GM12874 (cell line): Measurements from ENCODE around the gene CYP26A1.

Experiments used
- TF ChIP-seq, protein P1 (sequence below): IDR thresholded peaks from 2 replicates; pipeline ENCODE4 v1.5.1; 2011; ENCODE audit warnings: low read depth, mild to moderate bottlenecking, control low read depth, low read length, moderate library complexity; ENCODE audit not compliant: insufficient read depth

Gene CYP26A1

DNA sequence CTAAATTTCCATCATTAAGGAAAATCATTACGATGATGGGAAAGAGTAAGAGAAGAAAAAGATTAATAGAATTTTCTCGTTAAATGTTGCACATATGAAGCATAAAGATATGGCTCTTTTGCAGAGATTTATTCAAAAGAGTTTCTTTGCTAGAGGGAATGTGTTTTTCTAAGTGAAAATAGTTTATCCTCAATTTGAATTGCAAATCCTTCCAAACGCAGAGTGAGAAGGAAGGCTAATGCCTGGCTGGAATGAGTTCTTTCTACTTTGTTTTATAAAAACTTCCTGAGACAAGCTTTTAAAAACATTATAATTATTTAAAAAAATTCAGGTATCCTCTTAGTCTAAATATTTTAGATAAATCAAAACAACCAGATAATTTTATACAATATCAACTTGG is 14.2 kb downstream of the CYP26A1 start:
- TF ChIP-seq, protein P1, sequence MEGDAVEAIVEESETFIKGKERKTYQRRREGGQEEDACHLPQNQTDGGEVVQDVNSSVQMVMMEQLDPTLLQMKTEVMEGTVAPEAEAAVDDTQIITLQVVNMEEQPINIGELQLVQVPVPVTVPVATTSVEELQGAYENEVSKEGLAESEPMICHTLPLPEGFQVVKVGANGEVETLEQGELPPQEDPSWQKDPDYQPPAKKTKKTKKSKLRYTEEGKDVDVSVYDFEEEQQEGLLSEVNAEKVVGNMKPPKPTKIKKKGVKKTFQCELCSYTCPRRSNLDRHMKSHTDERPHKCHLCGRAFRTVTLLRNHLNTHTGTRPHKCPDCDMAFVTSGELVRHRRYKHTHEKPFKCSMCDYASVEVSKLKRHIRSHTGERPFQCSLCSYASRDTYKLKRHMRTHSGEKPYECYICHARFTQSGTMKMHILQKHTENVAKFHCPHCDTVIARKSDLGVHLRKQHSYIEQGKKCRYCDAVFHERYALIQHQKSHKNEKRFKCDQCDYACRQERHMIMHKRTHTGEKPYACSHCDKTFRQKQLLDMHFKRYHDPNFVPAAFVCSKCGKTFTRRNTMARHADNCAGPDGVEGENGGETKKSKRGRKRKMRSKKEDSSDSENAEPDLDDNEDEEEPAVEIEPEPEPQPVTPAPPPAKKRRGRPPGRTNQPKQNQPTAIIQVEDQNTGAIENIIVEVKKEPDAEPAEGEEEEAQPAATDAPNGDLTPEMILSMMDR: no peak

DNA sequence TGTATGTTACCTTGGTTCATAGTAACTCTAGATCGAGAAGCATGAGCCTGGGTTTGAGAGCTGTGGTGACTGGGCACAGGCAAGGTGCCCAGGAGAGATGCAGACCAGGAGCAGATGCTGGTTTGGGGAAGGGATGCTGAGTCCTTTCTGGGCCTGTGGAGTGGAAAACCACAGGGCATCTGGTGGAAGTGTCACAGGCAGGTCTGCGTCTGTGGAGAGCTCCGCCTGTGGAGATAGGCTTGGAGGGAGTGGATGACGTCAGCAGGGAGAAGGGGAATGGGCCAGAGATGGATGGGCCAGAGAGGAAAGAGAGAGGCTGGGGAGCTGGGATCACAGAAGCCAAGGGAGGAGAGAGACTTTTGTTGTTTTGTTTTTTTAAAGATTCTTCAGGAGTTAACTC is 14.8 kb downstream of the CYP26A1 start:
- TF ChIP-seq, protein P1: no peak

DNA sequence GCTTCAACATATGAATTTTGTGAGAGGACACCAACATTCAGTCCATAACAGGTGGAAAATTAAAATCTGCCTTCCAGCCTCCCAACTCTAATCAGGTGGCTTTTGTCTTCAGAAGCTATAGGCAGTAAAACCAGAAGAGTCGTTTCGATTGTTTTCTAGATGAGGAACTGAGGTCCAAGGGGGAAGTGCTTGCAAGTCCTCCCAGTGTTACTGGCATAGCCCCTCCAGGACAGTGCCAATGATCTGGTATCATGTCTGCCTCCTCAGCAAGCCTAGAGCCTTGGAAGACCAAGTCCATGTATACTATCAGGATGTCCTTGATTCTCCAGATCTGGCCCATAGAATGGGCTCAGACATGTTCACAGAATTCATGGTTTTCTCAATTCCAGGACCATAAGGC is 16.9 kb downstream of the CYP26A1 start:
- TF ChIP-seq, protein P1: no peak

DNA sequence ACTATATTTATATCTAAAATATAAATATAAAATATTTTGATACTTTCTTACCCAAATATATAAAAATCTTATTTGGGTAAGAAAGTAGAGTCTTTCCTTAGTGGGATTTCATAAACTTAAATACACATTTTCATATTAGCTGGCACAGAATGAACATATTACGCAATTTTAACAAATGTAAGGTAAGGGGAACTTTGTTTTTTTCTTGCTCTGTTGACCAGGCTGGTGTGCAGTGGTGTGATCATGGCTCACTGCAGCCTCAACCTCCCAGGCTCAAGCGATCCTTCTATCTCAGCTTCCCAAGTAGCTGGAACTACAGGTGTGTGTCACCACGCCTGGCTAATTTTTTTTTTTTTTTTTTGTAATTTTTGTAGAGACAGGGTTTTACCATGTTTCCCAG is 18.3 kb downstream of the CYP26A1 start:
- TF ChIP-seq, protein P1: no peak

DNA sequence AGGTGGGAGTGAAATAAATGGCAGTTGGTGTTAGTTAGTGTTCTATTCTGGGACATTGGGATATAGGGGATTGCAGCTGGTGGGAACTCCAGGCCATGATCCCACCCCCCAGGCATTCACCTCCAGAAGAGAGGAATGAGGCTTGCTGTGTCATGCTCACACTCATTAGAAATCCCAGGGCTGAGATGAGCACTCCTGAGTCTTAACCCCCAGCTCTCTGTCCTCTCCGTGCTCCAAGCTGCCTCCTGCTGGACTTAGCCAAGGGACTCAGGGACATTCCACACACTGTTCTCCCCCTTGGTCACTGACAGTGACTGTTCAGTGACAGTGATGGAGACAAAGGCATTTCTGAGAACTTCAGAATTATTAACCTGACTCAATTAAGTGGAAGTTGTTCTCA is 21.5 kb downstream of the CYP26A1 start:
- TF ChIP-seq, protein P1: no peak

DNA sequence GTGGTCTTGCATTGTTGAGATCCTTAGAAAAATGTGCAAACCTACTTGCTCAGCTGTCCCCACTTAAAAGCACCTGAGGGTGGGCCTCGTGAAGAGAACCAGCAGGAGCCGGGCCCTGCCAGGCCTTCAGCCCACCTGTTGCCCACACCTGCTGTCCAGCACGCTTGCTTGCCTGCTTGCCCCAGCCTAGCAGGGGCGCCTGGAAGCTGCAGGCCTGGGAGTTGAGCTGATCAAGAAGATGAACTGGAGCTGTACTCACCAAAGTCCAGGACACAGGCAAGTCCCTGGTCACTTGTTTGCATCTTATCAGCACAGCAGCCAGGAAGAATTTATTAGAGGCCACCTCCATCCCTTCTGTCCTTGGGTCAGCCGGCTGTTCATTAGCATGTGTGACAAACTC is 23.2 kb downstream of the CYP26A1 start:
- TF ChIP-seq, protein P1: no peak

DNA sequence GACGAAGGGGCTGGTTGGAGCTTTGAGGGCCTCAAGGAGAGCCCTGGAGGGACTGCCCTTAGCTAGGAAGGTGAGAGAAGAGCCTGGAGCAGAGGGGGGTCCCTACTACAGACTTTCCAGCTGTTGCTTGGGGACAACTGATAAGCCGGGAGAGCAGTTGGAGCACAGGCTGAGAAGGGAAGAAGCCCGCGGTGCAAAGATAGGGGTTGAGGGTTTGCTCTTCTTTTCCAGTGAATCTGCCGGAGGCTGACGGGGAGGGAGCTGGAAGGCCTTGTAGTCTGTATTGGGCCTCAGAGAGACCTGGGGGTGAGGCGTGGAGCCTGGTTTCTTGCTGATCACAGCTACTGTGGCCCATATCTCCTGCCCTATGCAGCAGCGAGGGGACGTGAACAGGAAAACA is 23.7 kb downstream of the CYP26A1 start:
- TF ChIP-seq, protein P1: no peak

DNA sequence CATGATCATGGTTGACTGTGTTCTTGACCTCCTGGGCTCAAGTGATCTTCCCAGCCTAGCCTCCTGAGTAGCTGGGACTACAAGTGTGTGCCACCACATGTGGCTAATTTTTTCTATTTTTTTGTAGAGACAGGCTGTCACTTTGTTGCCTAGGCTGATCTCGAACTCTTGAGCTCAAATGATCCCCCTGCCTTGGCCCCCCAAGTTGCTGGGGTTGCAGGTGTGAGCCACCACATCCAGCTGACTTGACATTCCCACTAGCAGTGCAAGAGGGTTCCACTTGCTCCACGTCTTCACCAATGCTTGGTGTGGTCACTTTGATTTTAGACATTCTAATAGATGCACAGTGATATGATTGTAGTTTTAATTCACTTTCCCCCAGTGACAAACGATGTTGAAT is 25.1 kb downstream of the CYP26A1 start:
- TF ChIP-seq, protein P1: no peak
